ENCODE results near the gene SLC24A4.

Gene SLC24A4

GRCh38 chr14:92460916-92461579, 138.1 kb downstream of the SLC24A4 start:
- DNase-seq = no peak

GRCh38 chr14:92461891-92462290, 138.9 kb downstream of the SLC24A4 start:
- DNase-seq = no peak

GRCh38 chr14:92462568-92462967, 139.6 kb downstream of the SLC24A4 start:
- DNase-seq = no peak

- no peak for DNase-seq
Observed at GRCh38 chr14:92463141-92463540, 140.2 kb downstream of the SLC24A4 start.

- DNase-seq = no peak
Observed at GRCh38 chr14:92464156-92464555, 141.2 kb downstream of the SLC24A4 start.

GRCh38 chr14:92464716-92465115, 141.8 kb downstream of the SLC24A4 start:
- DNase-seq = no peak

GRCh38 chr14:92465353-92466055, 142.5 kb downstream of the SLC24A4 start:
- DNase-seq = no peak

GRCh38 chr14:92466059-92466458, 143.1 kb downstream of the SLC24A4 start:
- no peak for DNase-seq

GRCh38 chr14:92469515-92469914, 146.6 kb downstream of the SLC24A4 start:
- DNase-seq = no peak

GRCh38 chr14:92470215-92470614, 147.2 kb downstream of the SLC24A4 start:
- DNase-seq = no peak

- DNase-seq = no peak
Observed at GRCh38 chr14:92470811-92471210, 147.8 kb downstream of the SLC24A4 start.

GRCh38 chr14:92471919-92472318, 149.0 kb downstream of the SLC24A4 start:
- no peak for DNase-seq

GRCh38 chr14:92472860-92473259, 149.9 kb downstream of the SLC24A4 start:
- DNase-seq = no peak

- DNase-seq = no peak
Observed at GRCh38 chr14:92473261-92473968, 150.4 kb downstream of the SLC24A4 start.

GRCh38 chr14:92473969-92474535, 151.1 kb downstream of the SLC24A4 start:
- no peak for DNase-seq

GRCh38 chr14:92475037-92475436, 152.1 kb downstream of the SLC24A4 start:
- DNase-seq = no peak

- DNase-seq = no peak
Observed at GRCh38 chr14:92475451-92476187, 152.7 kb downstream of the SLC24A4 start.

- no peak for DNase-seq
Observed at GRCh38 chr14:92480856-92481255, 157.9 kb downstream of the SLC24A4 start.

GRCh38 chr14:92481386-92481785, 158.4 kb downstream of the SLC24A4 start:
- DNase-seq = no peak

- no peak for DNase-seq
Observed at GRCh38 chr14:92481811-92482555, 159.0 kb downstream of the SLC24A4 start.

- no peak for DNase-seq
Observed at GRCh38 chr14:92482621-92483319, 159.8 kb downstream of the SLC24A4 start.
